Neural cell (in vitro differentiated cells): ENCODE results near the gene USP35. TPM values are rescaled to one million over a fixed set of nuclear protein-coding genes. Genes with fewer than 3 reads are reported as not detected.

Experiments used
- H2AFZ ChIP-seq: fragments of 200-600, 300-800 bp; sonication (generic), shearing (Covaris generic); 2 replicates; pipeline ENCODE4 v1.6.0; 2014; ENCODE audit warnings: low read depth, mild to moderate bottlenecking, antibody characterized with exemption, low read length, moderate library complexity
- H3F3A ChIP-seq: fragments of 200-600 bp; shearing (Covaris generic); 2 replicates; pipeline ENCODE4 v1.6.1; 2016; ENCODE audit warnings: mild to moderate bottlenecking, moderate library complexity, mixed read lengths, antibody characterized with exemption, low read length; ENCODE audit not compliant: insufficient read depth, poor library complexity, severe bottlenecking
- H3K27ac ChIP-seq: fragments of 200-600, 300-800 bp; sonication (generic), shearing (Covaris generic); 2 replicates; pipeline ENCODE4 v1.5.1; 2014; ENCODE audit warnings: mild to moderate bottlenecking, low read length, moderate library complexity
- H3K27me3 ChIP-seq: fragments of 300-800, 200-600 bp; sonication (generic), shearing (Covaris generic); 2 replicates; pipeline ENCODE4 v1.6.0; 2014; ENCODE audit warnings: mild to moderate bottlenecking, low read depth, low read length, moderate library complexity; ENCODE audit not compliant: insufficient read depth
- H3K36me3 ChIP-seq: fragments of 300-800, 200-600 bp; sonication (generic), shearing (Covaris generic); 2 replicates; pipeline ENCODE4 v1.5.1; 2014; ENCODE audit warnings: mild to moderate bottlenecking, antibody characterized with exemption, low read length, moderate library complexity; ENCODE audit not compliant: insufficient read depth
- H3K4me2 ChIP-seq: fragments of 300-800, 200-600 bp; sonication (generic), shearing (Covaris generic); 2 replicates; pipeline ENCODE4 v1.6.0; 2014; ENCODE audit warnings: mild to moderate bottlenecking, low read length
- H3K4me3 ChIP-seq: fragments of 300-800, 200-600 bp; sonication (generic), shearing (Covaris generic); 2 replicates; pipeline ENCODE4 v1.5.1; 2014; ENCODE audit warnings: mild to moderate bottlenecking, low read length, moderate library complexity
- H3K79me2 ChIP-seq: fragments of 200-600 bp; shearing (Covaris generic); replicated peaks from 2 replicates; pipeline ENCODE4 v1.6.0; 2014; ENCODE audit warnings: mild to moderate bottlenecking, low read length, moderate library complexity; ENCODE audit not compliant: insufficient read depth
- H3K9ac ChIP-seq: fragments of 300-800, 200-600 bp; sonication (generic), shearing (Covaris generic); 2 replicates; pipeline ENCODE4 v1.6.1; 2016; ENCODE audit warnings: mild to moderate bottlenecking, low read length, mixed read lengths
- H3K9me2 ChIP-seq: fragments of 200-600 bp; shearing (Covaris generic); 2 replicates; pipeline ENCODE4 v1.6.1; 2016; ENCODE audit warnings: mild to moderate bottlenecking, low read length, mixed read lengths; ENCODE audit not compliant: insufficient read depth
- H3K9me3 ChIP-seq: fragments of 200-600, 300-800 bp; sonication (generic), shearing (Covaris generic); 2 replicates; pipeline ENCODE4 v1.6.1; 2016; ENCODE audit warnings: mild to moderate bottlenecking, mixed run types, low read length, moderate library complexity, mixed read lengths
- H4K20me1 ChIP-seq: fragments of 200-600 bp; shearing (Covaris generic); 2 replicates; pipeline ENCODE4 v1.6.1; 2016; ENCODE audit warnings: mild to moderate bottlenecking, mixed run types; ENCODE audit not compliant: insufficient read depth
- CTCF ChIP-seq: fragments of 450-650 bp; IDR thresholded peaks from 2 replicates; pipeline ENCODE4 v1.5.1; 2014; ENCODE audit warnings: antibody characterized with exemption, mild to moderate bottlenecking, moderate library complexity; ENCODE audit not compliant: poor library complexity, severe bottlenecking
- EZH2 ChIP-seq: fragments of 200-600, 300-800 bp; shearing (Covaris generic), sonication (generic); IDR thresholded peaks from 2 replicates; pipeline ENCODE4 v1.6.1; 2014; ENCODE audit warnings: antibody characterized with exemption, low read length, borderline replicate concordance, mild to moderate bottlenecking; ENCODE audit not compliant: insufficient read depth, poor library complexity, severe bottlenecking
- MXI1 ChIP-seq: fragments of 450-650 bp; conservative IDR thresholded peaks from 2 replicates; pipeline ENCODE4 v1.6.1; 2014; ENCODE audit warnings: antibody characterized with exemption, mild to moderate bottlenecking; ENCODE audit not compliant: poor library complexity, severe bottlenecking
- POLR2AphosphoS5 ChIP-seq: IDR thresholded peaks from 2 replicates; pipeline ENCODE4 v1.6.1; 2012
- RAD21 ChIP-seq: fragments of 450-650 bp; conservative IDR thresholded peaks from 2 replicates; pipeline ENCODE4 v1.6.1; 2014; ENCODE audit warnings: antibody characterized with exemption, mild to moderate bottlenecking, moderate library complexity
- TAF1 ChIP-seq: IDR thresholded peaks from 2 replicates; pipeline ENCODE4 v1.6.1; 2012; ENCODE audit warnings: low read depth
- polyA plus RNA-seq: library from polyadenylated mRNA; depleted of rRNA; stranded (reverse); fragments of >200 nt; gene quantifications from 2 replicates; pipeline ENCODE4 v1.2.3, GENCODE V29; 2014
- TF ChIP-seq, protein P1 (sequence below): IDR thresholded peaks from 2 replicates; pipeline ENCODE4 v1.6.1; 2012; ENCODE audit warnings: borderline replicate concordance

The USP35 gene
- polyA plus RNA-seq, 1 donor from 2014 or later = 12.9 TPM

- Histone ChIP-seq H3K9ac (no peak overlapping the region), H3K27ac (no peak overlapping the region), H3K79me2 (no peaks in the 10 kb centered on the region), H3K36me3 (no peaks in the 10 kb centered on the region), H3K27me3 (no peaks in the 10 kb centered on the region), H4K20me1 (no peaks in the 10 kb centered on the region), H3F3A (no peaks in the 10 kb centered on the region), H3K4me2 (no peak overlapping the region), H3K9me2 (no peaks in the 10 kb centered on the region), H3K4me3 (no peak overlapping the region), H2AFZ (no peak overlapping the region), H3K9me3 (no peaks in the 10 kb centered on the region)
- TF ChIP-seq TAF1 (no peak), MXI1 (no peak)
Observed at GRCh38 chr11:78158987-78159652, 29.6 kb upstream of the USP35 start.

DNA sequence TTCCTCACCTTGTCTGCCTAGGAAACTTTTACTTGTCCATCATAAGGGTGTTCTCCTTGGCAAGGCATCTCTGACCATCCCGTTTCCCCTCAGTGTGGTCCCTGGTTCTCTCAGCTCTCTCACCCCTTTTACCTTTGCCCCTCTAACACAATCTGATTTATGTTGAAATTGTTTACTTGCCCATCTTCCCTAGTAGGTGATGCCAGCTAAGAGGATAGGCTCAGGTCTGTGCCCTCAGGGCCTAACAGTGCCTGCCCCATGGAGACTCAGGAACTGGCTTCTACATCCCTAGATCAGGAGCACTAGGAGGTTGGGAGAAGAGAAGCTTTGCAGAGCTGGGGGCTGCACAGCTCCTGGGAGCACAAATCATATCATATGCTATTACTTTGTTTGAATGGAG lies 28.2 kb upstream of the USP35 start:
- H3K4me2 ChIP-seq = no peak overlapping the region
- no peaks in the 10 kb centered on the region for H3F3A ChIP-seq
- H3K4me3 ChIP-seq = no peak overlapping the region
- no peak overlapping the region for H2AFZ ChIP-seq
- H3K9me2 ChIP-seq = no peaks in the 10 kb centered on the region
- no peaks in the 10 kb centered on the region for H4K20me1 ChIP-seq
- no peaks in the 10 kb centered on the region for H3K27me3 ChIP-seq
- no peak overlapping the region for H3K27ac ChIP-seq
- no peaks in the 10 kb centered on the region for H3K9me3 ChIP-seq
- no peaks in the 10 kb centered on the region for H3K79me2 ChIP-seq
- H3K9ac ChIP-seq = no peak overlapping the region
- H3K36me3 ChIP-seq = no peaks in the 10 kb centered on the region
- TF ChIP-seq TAF1 = no peak
- TF ChIP-seq, protein P1, sequence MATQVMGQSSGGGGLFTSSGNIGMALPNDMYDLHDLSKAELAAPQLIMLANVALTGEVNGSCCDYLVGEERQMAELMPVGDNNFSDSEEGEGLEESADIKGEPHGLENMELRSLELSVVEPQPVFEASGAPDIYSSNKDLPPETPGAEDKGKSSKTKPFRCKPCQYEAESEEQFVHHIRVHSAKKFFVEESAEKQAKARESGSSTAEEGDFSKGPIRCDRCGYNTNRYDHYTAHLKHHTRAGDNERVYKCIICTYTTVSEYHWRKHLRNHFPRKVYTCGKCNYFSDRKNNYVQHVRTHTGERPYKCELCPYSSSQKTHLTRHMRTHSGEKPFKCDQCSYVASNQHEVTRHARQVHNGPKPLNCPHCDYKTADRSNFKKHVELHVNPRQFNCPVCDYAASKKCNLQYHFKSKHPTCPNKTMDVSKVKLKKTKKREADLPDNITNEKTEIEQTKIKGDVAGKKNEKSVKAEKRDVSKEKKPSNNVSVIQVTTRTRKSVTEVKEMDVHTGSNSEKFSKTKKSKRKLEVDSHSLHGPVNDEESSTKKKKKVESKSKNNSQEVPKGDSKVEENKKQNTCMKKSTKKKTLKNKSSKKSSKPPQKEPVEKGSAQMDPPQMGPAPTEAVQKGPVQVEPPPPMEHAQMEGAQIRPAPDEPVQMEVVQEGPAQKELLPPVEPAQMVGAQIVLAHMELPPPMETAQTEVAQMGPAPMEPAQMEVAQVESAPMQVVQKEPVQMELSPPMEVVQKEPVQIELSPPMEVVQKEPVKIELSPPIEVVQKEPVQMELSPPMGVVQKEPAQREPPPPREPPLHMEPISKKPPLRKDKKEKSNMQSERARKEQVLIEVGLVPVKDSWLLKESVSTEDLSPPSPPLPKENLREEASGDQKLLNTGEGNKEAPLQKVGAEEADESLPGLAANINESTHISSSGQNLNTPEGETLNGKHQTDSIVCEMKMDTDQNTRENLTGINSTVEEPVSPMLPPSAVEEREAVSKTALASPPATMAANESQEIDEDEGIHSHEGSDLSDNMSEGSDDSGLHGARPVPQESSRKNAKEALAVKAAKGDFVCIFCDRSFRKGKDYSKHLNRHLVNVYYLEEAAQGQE = no peak
- no peak for TF ChIP-seq MXI1

DNA sequence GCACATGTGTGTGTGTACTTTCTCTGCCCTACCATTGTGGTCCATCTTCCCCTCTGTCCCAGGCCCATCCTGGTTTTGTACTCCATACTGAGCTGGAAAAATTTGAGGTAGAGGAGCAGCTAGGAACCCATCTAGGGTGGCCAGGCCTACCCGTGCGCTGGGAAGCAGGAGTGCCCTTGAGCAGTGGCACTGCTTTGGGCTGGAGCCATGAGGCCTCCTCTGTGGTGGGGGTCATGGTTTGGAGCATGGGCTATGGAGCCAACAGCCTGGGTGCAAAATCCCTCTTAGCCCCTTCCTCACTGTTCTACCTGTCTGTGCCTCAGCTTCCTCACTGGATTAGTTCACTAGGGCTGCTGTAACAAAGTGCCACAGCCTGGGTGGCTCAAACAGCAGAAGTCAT lies 27.4 kb upstream of the USP35 start:
- Histone ChIP-seq H3K4me3 (no peak overlapping the region), H3K36me3 (no peaks in the 10 kb centered on the region), H4K20me1 (no peaks in the 10 kb centered on the region), H3K27me3 (no peaks in the 10 kb centered on the region), H3K9ac (no peak overlapping the region), H3K4me2 (no peak overlapping the region), H3K27ac (no peak overlapping the region), H3K9me2 (no peaks in the 10 kb centered on the region), H3K9me3 (no peaks in the 10 kb centered on the region), H3F3A (no peaks in the 10 kb centered on the region), H3K79me2 (no peaks in the 10 kb centered on the region), H2AFZ (no peak overlapping the region)
- TF ChIP-seq CTCF (no peak), MXI1 (no peak), RAD21 (no peak), POLR2AphosphoS5 (no peak), EZH2 (no peak)
- TF ChIP-seq, protein P1 = no peak
